B cell (primary cell): ENCODE data around the gene PUM2. TPM values are rescaled to one million over a fixed set of nuclear protein-coding genes. Genes with fewer than 3 reads are reported as not detected.

ENCODE experiments used
- ATAC-seq: fragments of 200-7000 bp; cut with Tn5 transposase; one replicate; pipeline ENCODE4 v1.10.0; 2021; ENCODE audit warnings: low read depth, mild to moderate bottlenecking, moderate number of reproducible peaks, moderate library complexity
- CTCF ChIA-PET: fragments of 350-600 bp; sonication (Branson Sonifier 250); formaldehyde crosslinking; loops from one replicate; lab custom pipeline; 2021; ENCODE audit warnings: antibody characterized with exemption, inconsistent platforms; lab: Charles Lee
- POLR2A ChIA-PET: fragments of 350-600 bp; sonication (Branson Sonifier 250); formaldehyde crosslinking; loops from one replicate; lab custom pipeline; 2021; ENCODE audit warnings: antibody characterized with exemption; lab: Charles Lee
- DNase-seq: peaks from one replicate; pipeline ENCODE4 v3.0.0; 2013
- H2AFZ ChIP-seq: 2 replicates; pipeline ENCODE4 v1.6.1; 2012; ENCODE audit warnings: mild to moderate bottlenecking, low read depth, low read length; ENCODE audit not compliant: insufficient read depth, poor library complexity, severe bottlenecking
- H3K27ac ChIP-seq, 2 donors: 1 replicate in 1 of 2; 2 replicates in 1 of 2; pipeline ENCODE4 v1.5.1; 2012 to 2013; ENCODE audit warnings: low read length in 2 of 2, mild to moderate bottlenecking in 2 of 2, moderate library complexity in 1 of 2
- H3K27me3 ChIP-seq, 4 experiments: fragments of 200-600 bp in 1 of 4; sonication (generic) in 1 of 4; replicated peaks in 1 of 4; 1 replicate in 2 of 4; 2 replicates in 2 of 4; pipeline versions ENCODE4 v1.6.1 to v1.7.0; 2013 to 2016; ENCODE audit warnings: low read length in 3 of 4, mild to moderate bottlenecking in 2 of 4, mixed read lengths in 1 of 4, moderate library complexity in 1 of 4; ENCODE audit not compliant: insufficient read depth in 4 of 4, control insufficient read depth in 3 of 4; ENCODE audit errors: control extremely low read depth in 1 of 4
- H3K36me3 ChIP-seq, 2 experiments: replicated peaks in 1 of 2; 1 replicate in 1 of 2; 2 replicates in 1 of 2; pipeline versions ENCODE4 v1.6.1 to v1.7.1; 2013; ENCODE audit warnings: low read length in 1 of 2; ENCODE audit not compliant: insufficient read depth in 2 of 2, control insufficient read depth in 1 of 2; ENCODE audit errors: control extremely low read depth in 1 of 2, extremely low read depth in 1 of 2
- H3K4me1 ChIP-seq, 2 donors: fragments of 200-600 bp in 1 of 2; sonication (generic) in 1 of 2; 1 replicate in 1 of 2; 2 replicates in 1 of 2; pipeline versions ENCODE4 v1.5.1 to v1.6.1; 2013 to 2017; ENCODE audit warnings: low read length in 2 of 2; ENCODE audit not compliant: control insufficient read depth in 2 of 2, insufficient read depth in 2 of 2
- H3K4me2 ChIP-seq: replicated peaks from 2 replicates; pipeline ENCODE3; 2012; ENCODE audit warnings: mild to moderate bottlenecking, low read depth, low read length; ENCODE audit not compliant: poor library complexity, severe bottlenecking
- H3K4me3 ChIP-seq, 5 experiments: fragments of 200-600 bp in 1 of 5; sonication (generic) in 1 of 5; 1 replicate in 3 of 5; 2 replicates in 2 of 5; pipeline versions ENCODE4 v1.5.1 to v1.7.0; 2011 to 2016; ENCODE audit warnings: low read length in 4 of 5, mild to moderate bottlenecking in 4 of 5, low read depth in 2 of 5, control low read depth in 1 of 5, moderate library complexity in 1 of 5; ENCODE audit not compliant: insufficient read depth in 1 of 5; ENCODE audit errors: control extremely low read depth in 1 of 5, extremely low read depth in 1 of 5
- H3K79me2 ChIP-seq: fragments of 200-600 bp; sonication (generic); one replicate; pipeline ENCODE4 v1.6.0; 2016; ENCODE audit warnings: low read length; ENCODE audit not compliant: control insufficient read depth, insufficient read depth
- H3K9ac ChIP-seq: fragments of 200-600 bp; sonication (generic); 2 replicates; pipeline ENCODE4 v1.6.1; 2017; ENCODE audit warnings: mild to moderate bottlenecking, low read length, moderate library complexity
- H3K9me3 ChIP-seq, 3 donors: one replicate each; pipeline versions ENCODE4 v1.6.1 to v1.7.1; 2013; ENCODE audit warnings: low read length in 2 of 3; ENCODE audit not compliant: control insufficient read depth in 2 of 3, insufficient read depth in 1 of 3; ENCODE audit errors: control extremely low read depth in 1 of 3
- H4K20me1 ChIP-seq: 2 replicates; pipeline ENCODE4 v1.6.0; 2012; ENCODE audit warnings: mild to moderate bottlenecking, low read length; ENCODE audit not compliant: insufficient read depth, control insufficient read depth, poor library complexity, severe bottlenecking
- H3K27ac Mint-ChIP-seq: one replicate; pipeline ENCODE4 v1.8.0; 2021; ENCODE audit warnings: mixed read lengths
- H3K27me3 Mint-ChIP-seq: one replicate; pipeline ENCODE4 v1.8.0; 2021; ENCODE audit warnings: mixed read lengths
- H3K4me1 Mint-ChIP-seq: one replicate; pipeline ENCODE4 v1.8.0; 2021; ENCODE audit warnings: mixed read lengths
- H3K4me3 Mint-ChIP-seq: one replicate; pipeline ENCODE4 v1.8.0; 2021; ENCODE audit warnings: mixed read lengths
- H3K9me3 Mint-ChIP-seq: one replicate; pipeline ENCODE4 v1.8.0; 2022; ENCODE audit warnings: mixed read lengths; ENCODE audit not compliant: insufficient read depth
- EZH2 ChIP-seq: IDR thresholded peaks from 2 replicates; pipeline ENCODE4 v1.6.1; 2012; ENCODE audit warnings: borderline replicate concordance, low read depth, mild to moderate bottlenecking, moderate library complexity, low read length; ENCODE audit not compliant: insufficient read depth, poor library complexity, severe bottlenecking
- WGBS: methylation state at CpG from one replicate; pipeline ENCODE4 v1.1.5; 2013; ENCODE audit warnings: missing lambda C conversion rate; ENCODE audit not compliant: insufficient coverage; 5-methylcytosine and 5-hydroxymethylcytosine counted together
- intact Hi-C: fragments of 100-400 bp; cut with micrococcal nuclease; formaldehyde crosslinking; loops from one replicate; pipeline ENCODE4 v1.10.0; 2022
- polyA plus RNA-seq: library from polyadenylated mRNA; depleted of rRNA; stranded (reverse); fragments of >200 nt; gene quantifications from 2 replicates; pipeline ENCODE4 v1.2.3, GENCODE V29; 2012
- total RNA-seq, 2 donors: library from RNA; stranded (reverse); fragments of 120-200 nt in 1 of 2; gene quantifications; 1 replicate in 1 of 2; 2 replicates in 1 of 2; pipeline versions ENCODE4 v1.2.3 to v1.2.4, GENCODE V29; 2013 to 2022
- TF ChIP-seq, protein P1 (sequence below): fragments of 200-600 bp; IDR thresholded peaks from one replicate; pipeline ENCODE4 v1.8.0; 2022; ENCODE audit warnings: antibody characterized with exemption, mild to moderate bottlenecking

The PUM2 gene
- total and polyA plus RNA-seq, 2 donors (not counting 1 experiment from before 2014, with no cell fraction given): 21.1 to 151 TPM

- no peaks in the 10 kb centered on the region for H3K9me3 Mint-ChIP-seq
- POLR2A ChIA-PET: no interaction called here
- WGBS: under 1% methylated on average over 47 of the region's 65 CpGs
- intact Hi-C loops: no loop called here
- TF ChIP-seq, protein P1, sequence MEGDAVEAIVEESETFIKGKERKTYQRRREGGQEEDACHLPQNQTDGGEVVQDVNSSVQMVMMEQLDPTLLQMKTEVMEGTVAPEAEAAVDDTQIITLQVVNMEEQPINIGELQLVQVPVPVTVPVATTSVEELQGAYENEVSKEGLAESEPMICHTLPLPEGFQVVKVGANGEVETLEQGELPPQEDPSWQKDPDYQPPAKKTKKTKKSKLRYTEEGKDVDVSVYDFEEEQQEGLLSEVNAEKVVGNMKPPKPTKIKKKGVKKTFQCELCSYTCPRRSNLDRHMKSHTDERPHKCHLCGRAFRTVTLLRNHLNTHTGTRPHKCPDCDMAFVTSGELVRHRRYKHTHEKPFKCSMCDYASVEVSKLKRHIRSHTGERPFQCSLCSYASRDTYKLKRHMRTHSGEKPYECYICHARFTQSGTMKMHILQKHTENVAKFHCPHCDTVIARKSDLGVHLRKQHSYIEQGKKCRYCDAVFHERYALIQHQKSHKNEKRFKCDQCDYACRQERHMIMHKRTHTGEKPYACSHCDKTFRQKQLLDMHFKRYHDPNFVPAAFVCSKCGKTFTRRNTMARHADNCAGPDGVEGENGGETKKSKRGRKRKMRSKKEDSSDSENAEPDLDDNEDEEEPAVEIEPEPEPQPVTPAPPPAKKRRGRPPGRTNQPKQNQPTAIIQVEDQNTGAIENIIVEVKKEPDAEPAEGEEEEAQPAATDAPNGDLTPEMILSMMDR: no peak
- no peak for TF ChIP-seq EZH2
- H3K9ac ChIP-seq: peak within 1 kb of the TSS; percentile 57
- peak within 1 kb of the TSS; percentile 87 for H3K4me2 ChIP-seq
- H3K9me3 ChIP-seq: peaks cover 0 to 3% (median 0%) of the 10 kb centered on the region in 3 donors
- H4K20me1 ChIP-seq: no peaks in the 10 kb centered on the region
- H3K27ac ChIP-seq: no peak within 1 kb of the TSS
- peaks cover 16 to 18% of the 10 kb centered on the region in 2 donors for H3K4me1 ChIP-seq
- no peaks in the 10 kb centered on the region for H3K36me3 ChIP-seq
- DNase-seq (peak; percentile 32), ATAC-seq (no peak)
- peaks cover 0 to 44% (median 16%) of the 10 kb centered on the region in 4 experiments for H3K27me3 ChIP-seq
- peaks cover 12% of the 10 kb centered on the region for H3K4me1 Mint-ChIP-seq
- peak within 1 kb of the TSS; percentile 49 for H2AFZ ChIP-seq
- no peaks in the 10 kb centered on the region for H3K79me2 ChIP-seq
- H3K4me3 Mint-ChIP-seq: peak within 1 kb of the TSS; percentile 74
- peaks cover 40% of the 10 kb centered on the region for H3K27me3 Mint-ChIP-seq
- H3K27ac Mint-ChIP-seq: no peak within 1 kb of the TSS
- H3K4me3 ChIP-seq: peak within 1 kb of the TSS in 4 of 5 experiments; percentile 22 to 51 (median 46)
- CTCF ChIA-PET: interaction anchor here (0.9 kb wide), 1 partner anchor 11 kb away, joined by 3 read pairs; no protein-coding TSS in a partner anchor
Observed at GRCh38 chr2:20224716-20225293, 125.8 kb downstream of the PUM2 start, which contains the start of gene SDC1. TSS of gene SDC1 (minus strand) at chr2:20225130. CDS start at chr2:20224867, 263 bp downstream.

- Histone ChIP-seq H3K9me3 (peaks cover 0 to 3% (median 0%) of the 10 kb centered on the region in 3 donors), H3K9ac (peak overlapping the region; percentile 57), H4K20me1 (no peaks in the 10 kb centered on the region), H3K4me3 (peak overlapping the region in 3 of 5 experiments; percentile 43 to 51 (median 47)), H3K27ac (no peak overlapping the region), H3K4me1 (peaks cover 16 to 18% of the 10 kb centered on the region in 2 donors), H3K4me2 (peak overlapping the region; percentile 87), H3K79me2 (no peaks in the 10 kb centered on the region), H2AFZ (peak overlapping the region; percentile 42), H3K36me3 (no peaks in the 10 kb centered on the region), H3K27me3 (peaks cover 0 to 44% (median 16%) of the 10 kb centered on the region in 4 experiments)
- ATAC-seq (no peak), DNase-seq (no peak)
- no peaks in the 10 kb centered on the region for H3K9me3 Mint-ChIP-seq
- H3K27ac Mint-ChIP-seq: no peak overlapping the region
- peaks cover 12% of the 10 kb centered on the region for H3K4me1 Mint-ChIP-seq
- ChIA-PET POLR2A (no interaction called here), CTCF (no interaction called here)
- intact Hi-C loops: no loop called here
- peaks cover 38% of the 10 kb centered on the region for H3K27me3 Mint-ChIP-seq
- H3K4me3 Mint-ChIP-seq: no peak overlapping the region
- TF ChIP-seq EZH2: no peak
- TF ChIP-seq, protein P1: no peak
- under 1% methylated on average over 70 of the region's 70 CpGs for WGBS
Observed at GRCh38 chr2:20224164-20224715, 126.4 kb downstream of the PUM2 start.
